ENCODE measurements around the gene P2RY1.
"Not testable (repeated sequence)": the region's sequence is repeated elsewhere in the genome, so short reads cannot be mapped to it uniquely, and the experiment has no call there.

The P2RY1 gene

DNA sequence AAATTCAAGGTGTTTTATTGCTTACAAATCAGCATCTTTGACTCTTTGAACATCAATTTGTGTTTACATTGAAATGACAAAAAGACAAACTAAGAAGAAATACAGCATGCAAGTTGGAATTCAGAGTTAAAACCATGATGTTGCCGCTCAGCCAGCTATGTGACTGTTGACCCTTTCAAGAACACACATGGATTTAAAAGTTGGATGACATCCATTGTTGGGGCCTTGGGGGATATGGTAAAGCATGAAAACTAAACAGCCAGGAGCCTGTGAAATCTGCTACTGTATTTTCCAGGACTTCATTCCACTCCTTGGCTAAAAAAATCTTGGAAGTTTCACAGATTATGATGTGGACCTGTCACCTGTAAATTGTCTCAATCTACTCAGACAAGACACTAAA, 4.6 kb downstream of the P2RY1 start:
- no peak for DNase-seq (ENCODE audit: low read depth, low spot score)

DNA sequence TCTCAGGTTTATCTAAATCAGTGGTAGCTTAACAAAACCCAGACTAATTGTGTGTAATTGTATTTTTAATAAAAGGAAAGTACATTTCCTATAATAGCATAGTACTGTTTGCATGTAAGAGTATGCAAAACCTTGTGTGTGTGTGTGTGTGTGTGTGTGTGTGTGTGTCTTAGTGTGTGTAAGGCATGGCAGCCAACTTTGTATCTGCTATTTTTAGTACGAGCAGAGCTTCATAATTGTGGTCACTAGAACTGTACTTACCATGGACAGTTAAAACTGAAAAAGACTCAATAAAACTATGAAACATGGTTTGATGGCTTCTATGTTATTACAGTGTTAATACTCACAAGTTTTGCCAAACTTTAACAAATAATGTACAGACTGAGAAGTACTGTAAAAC, 6.2 kb downstream of the P2RY1 start:
- DNase-seq (ENCODE audit: low read depth, low spot score) = no peak

DNA sequence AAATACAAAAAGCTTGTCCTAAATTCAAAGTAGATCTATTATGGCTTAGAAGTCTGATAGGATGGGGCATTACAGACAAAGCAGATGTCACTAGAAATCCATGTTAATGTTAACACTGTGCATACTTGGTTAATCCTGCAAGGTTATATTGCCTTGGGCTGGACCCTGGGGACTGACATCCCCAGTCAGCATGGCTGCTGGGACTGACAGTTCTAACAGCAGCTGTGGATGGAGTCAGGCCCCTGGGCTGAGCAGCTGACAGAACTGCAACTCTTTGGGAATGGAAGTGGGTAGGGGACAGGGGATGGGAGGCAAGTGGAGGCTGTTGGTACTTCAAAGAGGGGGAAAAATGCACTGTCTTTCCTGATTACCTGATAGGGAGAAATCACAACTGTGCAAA, 7.5 kb downstream of the P2RY1 start:
- no peak for DNase-seq (ENCODE audit: low read depth, low spot score)

DNA sequence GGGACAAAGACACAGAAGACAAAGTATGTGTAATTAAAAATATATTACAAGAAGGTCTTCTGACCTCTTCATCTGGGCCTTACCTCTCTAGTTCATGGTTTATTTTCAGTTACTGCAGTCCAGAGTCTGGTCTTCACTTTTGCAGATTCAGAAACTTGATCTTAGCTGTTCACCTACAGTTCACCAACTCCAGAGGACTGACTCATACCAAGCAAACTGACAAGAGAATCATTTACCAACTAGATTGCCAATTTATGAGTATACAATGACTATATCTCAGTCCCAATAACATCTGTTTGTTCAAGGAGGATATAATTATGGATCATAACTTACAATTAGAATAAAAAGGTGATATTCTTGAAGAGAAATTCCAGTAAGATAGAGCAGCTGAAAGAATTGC, 9.0 kb downstream of the P2RY1 start:
- no peak for DNase-seq (ENCODE audit: low read depth, low spot score)

DNA sequence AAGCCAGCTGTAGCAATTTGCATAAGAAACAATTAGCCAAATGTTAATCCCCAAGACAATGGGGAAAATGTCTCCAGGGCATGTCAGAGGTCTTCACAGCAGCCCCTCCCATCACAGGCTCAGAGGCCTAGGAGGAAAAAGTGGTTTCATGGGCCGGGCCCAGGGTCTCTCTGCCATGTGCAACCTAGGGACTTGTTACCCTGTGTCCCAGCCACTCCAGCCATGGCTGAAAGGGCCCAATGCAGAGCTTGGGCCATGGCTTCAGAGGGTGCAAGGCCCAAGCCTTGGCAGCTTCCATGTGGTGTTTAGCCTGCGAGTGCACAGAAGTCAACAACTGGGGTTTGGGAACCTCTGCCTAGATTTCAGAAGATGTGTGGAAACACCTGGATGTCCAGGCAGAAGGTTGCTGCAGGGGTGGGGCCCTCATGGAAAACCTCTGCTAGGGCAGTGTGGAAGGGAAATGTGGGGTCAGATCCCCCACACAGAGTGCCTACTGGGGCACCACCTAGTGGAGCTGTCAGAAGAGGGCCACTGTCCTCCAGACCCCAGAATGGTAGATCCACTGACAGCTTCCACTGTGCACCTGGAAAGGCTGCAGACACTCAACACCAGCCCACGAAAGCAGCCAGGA, 11.8 kb downstream of the P2RY1 start:
- not testable (repeated sequence) for DNase-seq (ENCODE audit: low read depth, low spot score)

DNA sequence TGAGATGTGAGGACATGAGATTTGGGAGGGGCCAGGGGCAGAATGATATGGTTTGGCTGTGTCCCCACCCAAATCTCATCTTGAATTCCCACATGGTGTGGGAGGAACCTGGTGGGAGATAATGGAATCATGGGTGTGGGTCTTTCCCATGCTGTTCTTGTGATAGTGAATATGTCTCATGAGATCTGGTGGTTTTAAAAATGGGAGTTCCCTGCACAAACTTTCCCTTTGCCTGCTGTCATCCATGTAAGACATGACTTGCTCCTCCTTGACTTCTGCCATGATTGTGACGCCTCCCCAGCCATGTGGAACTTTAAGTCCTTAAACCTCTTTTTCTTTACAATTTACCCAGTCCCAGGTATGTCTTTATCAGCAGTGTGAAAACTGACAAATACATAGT, 12.7 kb downstream of the P2RY1 start:
- DNase-seq (ENCODE audit: low read depth, low spot score) = not testable (repeated sequence)

DNA sequence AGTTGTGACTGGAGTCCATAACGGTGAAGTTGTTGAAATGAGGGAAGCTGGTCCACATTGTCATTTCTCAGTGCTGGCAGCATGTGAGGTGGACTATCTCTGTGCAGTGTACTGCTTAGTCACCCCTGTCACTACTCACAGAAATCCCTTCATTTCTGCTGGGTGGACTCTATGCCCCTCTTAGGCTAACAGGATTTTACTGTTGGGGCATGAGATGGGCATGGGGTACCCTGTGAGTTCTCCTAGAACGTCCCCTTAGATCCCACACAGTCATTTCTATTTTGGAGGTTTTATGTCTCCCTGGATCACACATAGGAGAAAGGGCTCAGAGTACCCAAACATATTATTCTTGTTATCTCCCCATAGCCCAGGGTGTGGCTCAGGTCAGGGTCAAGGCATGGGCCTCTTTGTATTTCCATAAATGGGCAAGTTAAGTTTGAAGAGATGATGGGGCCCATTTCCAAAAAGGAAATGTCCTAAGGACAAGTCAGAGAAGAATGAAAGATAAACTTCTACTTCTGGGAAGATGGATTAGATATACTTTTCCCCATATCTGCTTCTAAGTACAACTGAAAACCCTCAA, 15.2 kb downstream of the P2RY1 start:
- no peak for DNase-seq (ENCODE audit: low read depth, low spot score)

DNA sequence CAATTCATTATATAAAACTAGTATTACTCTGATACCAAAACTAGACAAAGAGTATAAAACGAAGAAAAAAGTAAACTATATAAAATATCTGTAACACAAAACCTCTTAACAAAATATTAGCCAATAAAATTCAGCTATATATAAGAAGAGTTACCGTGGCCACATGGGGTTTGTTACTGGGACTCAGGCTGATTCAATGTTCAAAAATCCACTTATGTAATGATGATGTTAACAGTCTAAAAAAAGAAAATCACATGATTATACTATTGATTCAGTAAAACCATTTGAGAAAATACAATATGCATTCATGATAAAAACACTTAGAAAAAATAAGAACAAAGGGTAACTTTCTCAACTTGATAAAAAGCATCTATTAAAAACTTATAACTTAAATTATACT, 18.3 kb downstream of the P2RY1 start:
- DNase-seq (ENCODE audit: low read depth, low spot score) = no peak

DNA sequence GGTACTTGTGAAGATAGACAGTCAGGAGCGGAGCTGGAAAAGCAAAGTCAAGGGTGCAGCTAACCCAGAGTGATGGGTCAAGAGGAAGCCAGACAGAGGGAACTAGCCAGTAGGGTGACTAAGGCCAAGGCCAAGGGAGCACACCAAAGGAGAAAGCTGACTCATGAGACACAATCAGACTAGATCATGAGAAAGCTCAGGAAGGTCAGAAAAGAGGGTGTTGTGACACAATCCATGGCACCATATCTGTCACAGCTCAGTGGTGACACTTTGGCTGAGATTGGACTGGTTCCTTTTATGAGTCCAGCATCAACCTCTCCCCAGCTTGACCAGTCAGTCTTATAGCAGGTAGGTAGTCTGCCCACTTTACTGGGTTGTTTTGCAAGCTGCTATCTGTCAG, 22.2 kb downstream of the P2RY1 start:
- no peak for DNase-seq (ENCODE audit: low read depth, low spot score)

DNA sequence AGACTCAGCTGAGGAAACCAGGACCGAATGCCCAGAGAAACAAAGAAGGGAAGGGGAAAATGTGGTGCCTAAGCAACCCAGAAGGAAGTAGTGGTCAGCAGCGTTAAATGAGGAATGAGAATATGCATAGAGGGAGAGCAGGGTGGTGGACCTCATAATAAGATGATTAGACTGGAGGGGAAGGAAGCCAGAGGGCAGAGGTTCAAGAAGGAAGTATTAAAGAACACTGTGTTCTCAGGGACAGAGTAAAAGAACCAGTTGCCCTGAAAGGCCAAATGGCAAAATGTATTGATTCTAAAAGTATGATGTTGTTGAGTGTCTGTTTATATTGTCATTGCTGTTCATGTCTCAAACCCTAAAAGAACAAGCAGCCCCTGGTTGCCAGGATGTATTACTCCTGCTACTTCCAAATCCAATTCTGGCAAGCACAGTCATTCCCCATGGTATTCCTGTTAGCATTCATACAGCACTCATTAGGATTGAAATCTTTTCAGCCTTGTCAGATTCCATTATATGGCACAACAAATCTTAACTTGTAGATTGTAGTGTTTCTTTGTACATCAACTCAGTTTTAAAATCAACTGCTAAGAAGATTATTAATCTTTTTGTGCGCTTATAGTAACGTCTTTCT, 23.4 kb downstream of the P2RY1 start:
- no peak for DNase-seq (ENCODE audit: low read depth, low spot score)

DNA sequence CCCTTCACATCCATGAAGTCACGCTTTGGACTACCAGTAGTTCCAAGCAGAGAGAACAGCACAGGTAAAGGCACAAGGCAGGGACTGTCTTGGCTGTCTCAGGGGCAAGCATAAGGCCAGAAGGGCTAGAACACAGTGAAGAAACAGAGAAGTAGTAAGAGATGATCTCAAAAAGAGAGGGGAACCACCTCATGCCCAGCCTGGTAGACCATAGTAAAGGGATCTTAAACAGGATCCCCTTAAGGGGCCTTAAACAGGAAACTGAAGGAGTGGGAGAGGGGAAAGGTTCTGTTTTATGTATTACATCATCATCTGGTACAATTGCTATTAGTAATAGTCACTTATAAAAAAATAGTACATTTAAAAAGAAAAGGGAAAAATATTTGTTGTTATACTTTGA, 25.8 kb downstream of the P2RY1 start:
- DNase-seq (ENCODE audit: low read depth, low spot score) = no peak

DNA sequence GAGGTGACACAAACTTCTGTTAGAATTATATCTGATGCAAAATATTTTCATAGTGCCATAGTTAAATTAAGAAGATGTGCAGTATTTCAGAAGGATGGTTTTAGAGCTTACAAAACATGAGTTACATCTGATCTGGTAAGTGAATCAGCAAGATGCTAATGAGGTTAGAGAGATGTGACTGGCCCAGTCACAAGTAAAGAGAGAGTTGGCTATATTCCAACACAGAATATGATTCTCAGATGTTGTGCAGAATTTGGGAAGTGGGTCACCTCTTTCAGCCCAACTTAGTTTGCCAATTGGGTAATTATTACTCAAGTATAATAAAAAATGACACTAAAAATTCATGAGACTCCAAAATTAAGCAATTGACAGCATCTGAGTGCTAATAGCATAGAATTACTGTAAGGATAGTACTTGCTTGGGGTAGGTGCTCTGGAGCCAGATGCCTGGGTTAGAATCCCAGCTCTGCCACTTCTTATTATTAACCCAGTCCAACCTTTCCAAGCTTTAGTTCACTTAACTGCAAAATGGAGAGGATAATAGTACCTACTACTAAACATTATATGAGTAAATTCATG, 30.8 kb downstream of the P2RY1 start:
- DNase-seq (ENCODE audit: low read depth, low spot score) = no peak

DNA sequence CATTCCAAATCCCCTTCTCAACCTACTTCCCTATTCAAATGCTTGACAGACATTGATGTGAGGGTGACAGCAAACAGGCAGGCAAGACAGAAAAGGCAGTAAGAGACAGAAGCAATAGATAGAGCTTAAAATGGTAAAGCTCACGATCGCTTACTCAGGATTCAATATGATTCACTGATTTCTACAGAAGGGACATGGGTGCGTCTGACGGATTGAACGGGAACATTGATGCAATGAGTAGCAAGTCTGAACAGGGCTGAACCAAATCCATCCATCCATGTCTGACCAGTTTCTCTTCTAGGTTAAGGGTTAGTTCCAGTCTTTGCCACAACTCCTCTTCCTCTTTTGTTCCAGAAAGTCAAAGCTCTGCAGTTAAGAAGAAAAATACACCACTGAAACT, 35.1 kb downstream of the P2RY1 start:
- no peak for DNase-seq (ENCODE audit: low read depth, low spot score)

DNA sequence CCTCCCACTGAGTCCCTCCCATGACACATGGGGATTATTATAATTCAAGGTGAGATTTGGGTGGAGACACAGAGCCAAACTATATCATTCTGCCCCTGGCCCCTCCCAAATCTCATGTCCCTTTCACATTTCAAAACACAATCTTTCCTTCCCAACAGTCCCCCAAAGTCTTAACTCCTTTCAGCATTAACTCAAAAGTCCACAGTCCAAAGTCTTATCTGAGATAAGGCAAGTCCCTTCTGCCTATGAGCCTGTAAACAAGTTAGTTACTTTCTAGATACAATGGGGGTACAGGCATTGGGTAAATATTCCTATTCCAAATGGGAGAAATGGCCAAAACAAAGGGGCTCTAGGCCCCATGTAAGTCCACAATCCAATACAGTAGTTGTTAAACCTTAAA, 38.4 kb downstream of the P2RY1 start:
- DNase-seq (ENCODE audit: low read depth, low spot score) = not testable (repeated sequence)

DNA sequence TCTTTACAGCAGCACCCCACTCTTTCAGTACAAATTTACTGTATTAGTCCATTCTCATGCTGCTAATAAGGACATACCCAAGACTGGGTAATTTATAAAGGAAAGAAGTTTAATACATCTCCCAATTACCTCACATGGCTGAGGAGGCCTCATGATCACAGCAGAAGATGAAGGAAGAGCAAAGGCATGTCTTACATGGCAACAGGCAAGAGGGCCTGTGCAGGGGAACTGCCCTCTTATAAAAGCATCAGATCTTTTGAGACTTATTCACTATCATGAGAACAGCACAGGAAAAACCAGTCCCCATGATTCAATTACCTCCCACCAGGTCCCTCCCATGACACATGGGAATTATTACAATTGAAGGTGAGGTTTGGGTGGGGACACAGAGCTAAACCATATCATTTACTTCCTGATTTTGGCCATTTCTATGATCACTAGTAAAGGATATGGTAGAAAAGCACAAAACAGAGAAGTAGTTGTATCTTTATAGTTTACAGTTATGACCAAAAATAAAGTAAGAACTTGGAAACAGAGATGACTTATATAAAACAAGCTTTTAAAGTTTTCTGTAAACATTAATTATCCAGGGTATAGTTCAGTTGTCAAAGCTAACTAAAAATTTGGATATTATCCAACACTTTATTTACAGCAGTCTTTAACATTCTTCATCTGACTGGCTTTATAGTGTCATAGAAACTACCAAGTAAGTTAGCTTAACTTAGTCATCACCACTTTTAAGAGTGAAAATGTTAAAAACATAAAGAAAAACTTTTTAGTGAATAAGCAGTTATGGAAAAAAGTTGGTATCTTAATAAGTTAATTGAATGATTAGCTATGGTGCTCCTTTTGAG, 40.2 kb downstream of the P2RY1 start:
- DNase-seq (ENCODE audit: low read depth, low spot score) = no peak

DNA sequence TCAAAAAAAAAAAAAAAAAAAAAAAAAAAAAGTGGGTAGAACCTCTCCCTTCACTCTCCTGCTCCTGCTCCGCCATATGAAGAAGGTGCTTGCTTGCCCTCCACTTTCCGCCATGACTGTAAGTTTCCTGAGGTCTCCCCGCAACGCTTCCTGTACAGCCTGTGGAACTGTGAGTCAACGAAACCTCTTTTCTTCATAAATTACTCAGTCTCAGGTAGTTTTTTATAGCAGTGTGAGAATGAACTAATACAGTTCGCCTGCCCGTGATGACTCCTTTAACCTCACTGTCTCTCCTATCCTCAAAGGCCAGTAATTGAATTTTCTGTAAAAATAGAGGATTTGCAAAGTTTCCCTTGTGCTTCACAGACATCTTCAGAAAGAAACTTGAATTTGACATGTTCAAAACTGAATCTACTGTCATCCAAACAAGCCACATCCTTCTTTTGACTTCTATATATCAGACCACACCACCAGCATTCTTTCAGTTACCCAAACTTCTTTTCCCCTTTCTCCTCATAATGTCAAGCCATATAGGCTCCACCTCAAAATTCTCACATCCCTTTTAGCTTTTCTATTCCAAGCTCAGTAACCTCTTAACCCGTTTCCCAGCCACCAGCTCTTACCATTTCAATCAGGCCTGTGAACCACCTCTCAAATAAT, 44.3 kb downstream of the P2RY1 start:
- DNase-seq (ENCODE audit: low read depth, low spot score) = no peak

DNA sequence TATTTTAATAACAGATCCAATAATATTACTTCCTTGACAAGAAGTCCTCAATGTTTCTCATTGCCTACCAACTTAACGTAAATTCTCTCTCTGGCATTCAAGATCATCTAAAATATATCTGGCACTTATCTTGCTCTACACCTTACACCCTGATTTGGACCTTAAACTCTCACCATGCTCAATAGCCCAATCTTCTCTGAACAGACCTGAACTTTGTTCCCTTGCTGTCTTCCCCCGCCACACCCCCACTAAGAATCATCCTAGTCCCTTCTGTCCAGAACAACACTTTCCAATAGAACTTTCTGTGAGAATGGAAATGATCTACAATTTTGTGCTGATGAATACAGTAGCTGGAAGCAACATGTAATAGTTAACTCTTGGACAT, 44.9 kb downstream of the P2RY1 start:
- no peak for DNase-seq (ENCODE audit: low read depth, low spot score)

DNA sequence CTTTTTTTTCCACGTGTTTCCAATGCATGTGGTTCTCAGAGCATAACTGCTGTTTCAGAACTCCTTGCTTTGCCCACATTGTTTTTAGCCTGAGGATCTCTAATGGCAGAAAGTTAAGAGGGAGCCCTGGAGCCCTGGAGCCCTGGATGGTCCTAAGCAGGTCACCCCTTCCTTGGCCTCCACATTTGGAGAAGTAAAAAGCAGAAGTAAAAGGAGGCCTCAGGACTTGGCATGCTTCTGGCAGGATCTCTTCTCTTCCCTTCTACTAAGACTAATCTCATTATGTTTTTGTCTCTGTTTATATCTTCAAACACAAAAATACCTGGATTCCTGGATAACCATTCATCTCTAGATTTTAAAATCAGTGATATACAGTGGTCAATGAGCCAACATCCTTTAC, 50.1 kb downstream of the P2RY1 start:
- no peak for DNase-seq (ENCODE audit: low read depth, low spot score)
